ENCODE data around the gene HDAC4. TPM values are rescaled to one million over a fixed set of nuclear protein-coding genes. Genes with fewer than 3 reads are reported as not detected.

Gene HDAC4
- total RNA-seq, 1 experiment from 2014 or later, result 32.0 TPM

- no peak overlapping the region for H2AK5ac ChIP-seq (ENCODE audit: insufficient read length, low read length)
- H2BK120ac ChIP-seq (ENCODE audit: low read depth, low read length, poor library complexity, severe bottlenecking), result no peak overlapping the region
- H4K8ac ChIP-seq (replicated peaks; ENCODE audit: insufficient read length, low read depth, low read length), result no peak overlapping the region
- no peaks in the 10 kb centered on the region for H3K9me3 ChIP-seq (ENCODE audit: control insufficient read depth, low read depth, low read length)
- H3K4me2 ChIP-seq (ENCODE audit: insufficient read depth, insufficient read length, low read length), result no peak overlapping the region
- no peaks in the 10 kb centered on the region for H3K27me3 ChIP-seq (ENCODE audit: insufficient read depth, low read length)
- H4K20me1 ChIP-seq (ENCODE audit: control insufficient read depth, insufficient read depth, insufficient read length), result no peaks in the 10 kb centered on the region
- no peaks in the 10 kb centered on the region for H3K23me2 ChIP-seq (ENCODE audit: insufficient read length, low read depth, low read length, poor library complexity, severe bottlenecking)
- no peak overlapping the region for H4K91ac ChIP-seq (ENCODE audit: insufficient read length, low read depth, low read length)
- Mint-ChIP-seq H3K4me1 (no peaks in the 10 kb centered on the region), H3K27me3 (ENCODE audit: low read depth) (no peaks in the 10 kb centered on the region; the same call in 1 of the 2 replicates), H3K9me3 (no peaks in the 10 kb centered on the region), H3K27ac (no peak overlapping the region; a peak in 1 of 7 replicates), H3K4me3 (no peak overlapping the region), H3K36me3 (ENCODE audit: insufficient read depth in 1 of 3, low read depth in 3 of 3) (peaks cover 4 to 28% (median 15%) of the 10 kb centered on the region in 3 experiments; a peak in 6 of 7 replicates)
- H3K79me1 ChIP-seq (ENCODE audit: insufficient read depth, low read depth, low read length, poor library complexity, severe bottlenecking), result no peaks in the 10 kb centered on the region
- no peak overlapping the region for H2BK15ac ChIP-seq (ENCODE audit: low read depth, low read length)
- no peak overlapping the region for H4K5ac ChIP-seq (ENCODE audit: insufficient read length, low read depth, low read length)
- H2BK5ac ChIP-seq (ENCODE audit: insufficient read length, low read length), result no peak overlapping the region
- no peak overlapping the region for H3K4ac ChIP-seq (ENCODE audit: low read depth, low read length)
- no peak overlapping the region for H3K56ac ChIP-seq (ENCODE audit: insufficient read length, low read depth, low read length)
- no peak overlapping the region for H3K18ac ChIP-seq (ENCODE audit: insufficient read length, low read depth, low read length)
- no CpG with 5 or more reads among the region's 28 CpGs for WGBS (ENCODE audit: extremely low coverage, insufficient read length, low lambda C conversion rate)
- H3K9ac ChIP-seq (ENCODE audit: extremely low read depth, insufficient read length, low read length), result no peak overlapping the region
- DNase-seq, result no peak
- no peak overlapping the region for H2BK20ac ChIP-seq (ENCODE audit: low read depth, low read length, poor library complexity, severe bottlenecking)
- H3K4me1 ChIP-seq (ENCODE audit: insufficient read depth, low read length), result no peaks in the 10 kb centered on the region
- H3T11ph ChIP-seq (ENCODE audit: low read length), result no peak overlapping the region
- H3K23ac ChIP-seq (ENCODE audit: insufficient read length, low read depth, low read length), result no peak overlapping the region
- TF ChIP-seq CTCF (conservative IDR thresholded peaks at IDR 0.05), result no peak
- no peak overlapping the region for H2BK12ac ChIP-seq (ENCODE audit: insufficient read length, low read depth, low read length)
- H2AFZ ChIP-seq (ENCODE audit: low read length), result no peak overlapping the region
- H3K14ac ChIP-seq (ENCODE audit: insufficient read depth, low read length), result no peak overlapping the region
- H3K79me2 ChIP-seq (ENCODE audit: insufficient read depth, low read length), result no peaks in the 10 kb centered on the region
- H3K27ac ChIP-seq (ENCODE audit: insufficient read length, low read depth, low read length), result no peak overlapping the region
Measured at GRCh38 chr2:239049421-239050251, 351.2 kb downstream of the HDAC4 start.
